HCT116 (cell line): Measurements from ENCODE around the gene CHST10. TPM values are rescaled to one million over a fixed set of nuclear protein-coding genes. Genes with fewer than 3 reads are reported as not detected.

Experiments used
- ATAC-seq: fragments of 200-7000 bp; cut with Tn5 transposase; 2 replicates; pipeline ENCODE4 v1.9.1; 2020; ENCODE audit warnings: mild to moderate bottlenecking, moderate library complexity
- BruUV-seq: library from RNA; stranded (reverse); fragments of 400-500 nt; replicated peaks from 2 replicates; lab custom pipeline; 2021; lab: Mats Ljungman, UMichigan
- CTCF ChIA-PET: fragments of 300-600 bp; sonication (Branson Sonifier 250); formaldehyde crosslinking; loops from one replicate; lab custom pipeline; 2021; ENCODE audit warnings: antibody characterized with exemption; lab: Charles Lee
- POLR2A ChIA-PET: fragments of 300-600, 350-600 bp; sonication (Branson Sonifier 250); formaldehyde crosslinking; loops from one replicate; lab custom pipeline; 2021; ENCODE audit warnings: antibody characterized with exemption; lab: Charles Lee
- RAD21 ChIA-PET, 2 experiments: fragments of 300-600 bp; sonication (Branson Sonifier 250); formaldehyde crosslinking; loops; one replicate each; lab custom pipeline; 2023; ENCODE audit warnings: low total read pairs in 2 of 2; ENCODE audit not compliant: uncharacterized antibody in 2 of 2, unreplicated experiment in 2 of 2, low non-redundant PET in 1 of 2; lab: Charles Lee
- DNase-seq: peaks from one replicate; pipeline ENCODE4 v3.0.0-alpha.2; 2010; ENCODE audit warnings: low read depth, low spot score
- H2AFZ ChIP-seq: fragments of 200-600 bp; shearing (Covaris generic), sonication (generic); 2 replicates; pipeline ENCODE4 v1.6.1; 2017; ENCODE audit warnings: low read depth, mixed run types, mixed read lengths, antibody characterized with exemption, low read length; ENCODE audit not compliant: poor library complexity, severe bottlenecking
- H3K27ac ChIP-seq: 2 replicates; pipeline ENCODE4 v1.5.1; 2012; ENCODE audit warnings: low read depth, low read length
- H3K27me3 ChIP-seq: fragments of 200-600 bp; sonication (generic); 2 replicates; pipeline ENCODE4 v1.6.1; 2016; ENCODE audit warnings: mixed run types, low read length, mixed read lengths; ENCODE audit not compliant: insufficient read depth
- H3K36me3 ChIP-seq, 2 experiments: fragments of 200-500 bp in 1 of 2; fragments of 200-600 bp in 1 of 2; sonication (Bioruptor generic) in 1 of 2; sonication (generic) in 1 of 2; 2 replicates each; pipeline versions ENCODE4 v1.5.1 to v1.6.1; 2014 to 2016; ENCODE audit warnings: low read length in 2 of 2, inconsistent platforms in 1 of 2, mixed read lengths in 1 of 2, mixed run types in 1 of 2; ENCODE audit not compliant: insufficient read depth in 2 of 2, control insufficient read depth in 1 of 2
- H3K4me1 ChIP-seq, 2 experiments: fragments of 200-600 bp in 1 of 2; sonication (generic) in 1 of 2; 2 replicates each; pipeline versions ENCODE4 v1.5.1 to v1.6.1; 2012 to 2017; ENCODE audit warnings: low read length in 2 of 2, inconsistent platforms in 1 of 2, mild to moderate bottlenecking in 1 of 2, mixed read lengths in 1 of 2, mixed run types in 1 of 2, moderate library complexity in 1 of 2; ENCODE audit not compliant: insufficient read depth in 2 of 2, control insufficient read depth in 1 of 2
- H3K4me2 ChIP-seq: fragments of 200-600 bp; sonication (generic); 2 replicates; pipeline ENCODE4 v1.6.1; 2017; ENCODE audit warnings: mixed run types, low read length, mixed read lengths
- H3K4me3 ChIP-seq, 2 experiments: fragments of 200-600 bp in 1 of 2; sonication (generic) in 1 of 2; replicated peaks in 1 of 2; 2 replicates each; pipeline ENCODE4 v1.5.1; 2011 to 2016; ENCODE audit warnings: low read length in 2 of 2, control low read depth in 1 of 2, low read depth in 1 of 2, mild to moderate bottlenecking in 1 of 2, mixed read lengths in 1 of 2, mixed run types in 1 of 2
- H3K79me2 ChIP-seq: fragments of 200-600 bp; sonication (generic); 2 replicates; pipeline ENCODE4 v1.6.1; 2017; ENCODE audit warnings: mild to moderate bottlenecking, mixed run types, low read length, moderate library complexity, mixed read lengths; ENCODE audit not compliant: insufficient read depth
- H3K9ac ChIP-seq: fragments of 200-600 bp; sonication (generic); 2 replicates; pipeline ENCODE4 v1.6.1; 2016; ENCODE audit warnings: low read length, mixed read lengths
- H3K9me2 ChIP-seq: fragments of 200-600 bp; sonication (generic), shearing (Covaris generic); 2 replicates; pipeline ENCODE4 v1.6.1; 2017; ENCODE audit warnings: mixed run types, mild to moderate bottlenecking, moderate library complexity; ENCODE audit not compliant: insufficient read depth
- H3K9me3 ChIP-seq, 2 experiments: fragments of 200-500 bp in 1 of 2; fragments of 200-600 bp in 1 of 2; sonication (Bioruptor generic) in 1 of 2; sonication (generic) in 1 of 2; 2 replicates each; pipeline ENCODE4 v1.6.1; 2014 to 2017; ENCODE audit warnings: low read length in 2 of 2, mixed read lengths in 2 of 2, inconsistent platforms in 1 of 2, low read depth in 1 of 2, mild to moderate bottlenecking in 1 of 2, mixed run types in 1 of 2, moderate library complexity in 1 of 2; ENCODE audit not compliant: control insufficient read depth in 1 of 2, insufficient read depth in 1 of 2
- H4K20me1 ChIP-seq: fragments of 200-600 bp; sonication (generic), shearing (Covaris generic); 2 replicates; pipeline ENCODE4 v1.6.1; 2017; ENCODE audit warnings: mixed run types, mild to moderate bottlenecking, moderate library complexity; ENCODE audit not compliant: insufficient read depth
- ATF3 ChIP-seq: IDR thresholded peaks from 2 replicates; pipeline ENCODE4 v1.6.1; 2012
- CBX3 ChIP-seq: IDR thresholded peaks from 2 replicates; pipeline ENCODE4 v1.6.1; 2012; ENCODE audit warnings: low read depth
- CEBPB ChIP-seq: IDR thresholded peaks from 2 replicates; pipeline ENCODE4 v1.6.1; 2012; ENCODE audit warnings: low read depth
- ELF1 ChIP-seq: IDR thresholded peaks from 2 replicates; pipeline ENCODE4 v1.6.1; 2012; ENCODE audit warnings: low read depth, borderline replicate concordance
- EZH2 ChIP-seq: fragments of 200-600 bp; sonication (generic); IDR thresholded peaks from 2 replicates; pipeline ENCODE4 v1.6.1; 2017; ENCODE audit warnings: antibody characterized with exemption, mixed run types
- EZH2phosphoT487 ChIP-seq: fragments of 200-600 bp; IDR thresholded peaks from 2 replicates; pipeline ENCODE4 v1.6.1; 2018; ENCODE audit warnings: antibody characterized with exemption, borderline replicate concordance
- JUND ChIP-seq: IDR thresholded peaks from 2 replicates; pipeline ENCODE4 v1.6.1; 2012
- POLR2AphosphoS5 ChIP-seq: IDR thresholded peaks from 2 replicates; pipeline ENCODE4 v1.6.1; 2011; ENCODE audit warnings: mild to moderate bottlenecking, low read depth, low read length, moderate library complexity
- RAD21 ChIP-seq: IDR thresholded peaks from 2 replicates; pipeline ENCODE4 v1.6.1; 2012; ENCODE audit warnings: low read depth, mild to moderate bottlenecking
- REST ChIP-seq: IDR thresholded peaks from 2 replicates; pipeline ENCODE4 v1.6.1; 2012; ENCODE audit warnings: low read depth
- SP1 ChIP-seq: IDR thresholded peaks from 2 replicates; pipeline ENCODE4 v1.6.1; 2012; ENCODE audit warnings: low read depth
- SRF ChIP-seq: IDR thresholded peaks from 2 replicates; pipeline ENCODE4 v1.6.1; 2012; ENCODE audit warnings: low read depth
- TCF7L2 ChIP-seq: IDR thresholded peaks from 2 replicates; pipeline ENCODE4 v1.7.0; 2011; ENCODE audit warnings: borderline replicate concordance, inconsistent platforms; ENCODE audit not compliant: insufficient read depth, insufficient read length; ENCODE audit errors: extremely low read depth
- YY1 ChIP-seq: IDR thresholded peaks from 2 replicates; pipeline ENCODE4 v1.6.1; 2011; ENCODE audit warnings: low read length, low read depth, moderate library complexity, mild to moderate bottlenecking; ENCODE audit not compliant: insufficient replicate concordance; ENCODE audit errors: extremely low read depth
- ZBTB33 ChIP-seq: IDR thresholded peaks from 2 replicates; pipeline ENCODE4 v1.6.1; 2011; ENCODE audit warnings: mild to moderate bottlenecking, low read length, moderate library complexity; ENCODE audit not compliant: insufficient replicate concordance; ENCODE audit errors: extremely low read depth
- ZNF274 ChIP-seq: fragments of 200-500 bp; sonication (Bioruptor generic); IDR thresholded peaks from 2 replicates; pipeline ENCODE4 v1.6.1; 2014; ENCODE audit warnings: mild to moderate bottlenecking, low read depth, low read length, inconsistent platforms
- intact Hi-C: fragments of 100-400 bp; cut with micrococcal nuclease; formaldehyde crosslinking; loops from 2 replicates; pipeline ENCODE4 v1.10.0; 2022
- total RNA-seq: library from RNA; stranded (reverse); gene quantifications from one replicate; pipeline ENCODE4 v1.2.1, GENCODE V29; 2021; ENCODE audit not compliant: unreplicated experiment
- TF ChIP-seq, protein P1 (sequence below): IDR thresholded peaks from 2 replicates; pipeline ENCODE4 v1.6.1; 2012

The CHST10 gene
- total RNA-seq, 1 experiment from 2014 or later: 0.27 TPM

DNA sequence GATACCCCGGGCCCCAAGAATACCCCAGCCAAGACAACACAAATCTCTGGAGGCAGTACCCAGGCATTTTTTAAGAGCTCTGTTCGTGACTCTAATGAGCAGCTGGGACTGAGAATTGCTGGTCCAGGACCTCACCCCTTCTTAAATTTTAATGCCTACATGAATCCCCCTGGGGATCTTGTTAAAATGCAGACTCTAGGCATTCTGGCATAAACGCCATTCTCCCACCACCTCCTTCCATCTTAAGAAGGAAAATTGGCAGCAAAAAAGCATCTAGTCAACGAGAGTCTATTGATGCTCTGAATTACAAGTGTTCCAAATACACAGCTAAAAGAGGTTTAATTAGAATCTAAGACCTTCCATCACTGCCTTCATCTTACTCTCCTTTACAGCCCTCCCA, 5.0 kb downstream of the CHST10 start:
- Histone ChIP-seq H3K9me2 (no peaks in the 10 kb centered on the region), H3K27ac (no peak overlapping the region)

More for the DNA sequence above, 5.0 kb downstream of the CHST10 start:
- H3K4me3 ChIP-seq: no peak overlapping the region
- no peak overlapping the region for H3K9ac ChIP-seq
- POLR2A ChIA-PET: no interaction called here
- TF ChIP-seq SP1 (no peak), POLR2AphosphoS5 (no peak), EZH2phosphoT487 (no peak), JUND (no peak), TCF7L2 (no peak), ELF1 (no peak), ZNF274 (no peak), CBX3 (no peak), YY1 (no peak), ZBTB33 (no peak), EZH2 (no peak), CEBPB (no peak), SRF (no peak), RAD21 (no peak), ATF3 (no peak), REST (no peak)
- TF ChIP-seq, protein P1, sequence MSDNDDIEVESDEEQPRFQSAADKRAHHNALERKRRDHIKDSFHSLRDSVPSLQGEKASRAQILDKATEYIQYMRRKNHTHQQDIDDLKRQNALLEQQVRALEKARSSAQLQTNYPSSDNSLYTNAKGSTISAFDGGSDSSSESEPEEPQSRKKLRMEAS: no peak
- CTCF ChIA-PET: no interaction called here
- intact Hi-C loops: no loop called here
- H3K4me1 ChIP-seq: no peaks in the 10 kb centered on the region
- RAD21 ChIA-PET: no interaction called here
- H2AFZ ChIP-seq: no peak overlapping the region
- no peaks in the 10 kb centered on the region for H3K36me3 ChIP-seq
- no peak for DNase-seq
- ATAC-seq: no peak
- H3K9me3 ChIP-seq: no peaks in the 10 kb centered on the region
- no TSS peak for BruUV-seq
- no peak overlapping the region for H3K4me2 ChIP-seq
- H3K27me3 ChIP-seq: no peaks in the 10 kb centered on the region
- H4K20me1 ChIP-seq: no peaks in the 10 kb centered on the region
- H3K79me2 ChIP-seq: no peaks in the 10 kb centered on the region
